SK-N-SH treated with all-trans-retinoic acid at 6 μM for 48 hours (cell line): ENCODE results near the gene ZNF32.
A peak's percentile ranks its signal among the peaks of the same experiment; 100 is the strongest.

Source experiments
- ATAC-seq: fragments of 200-7000 bp; cut with Tn5 transposase; 3 replicates; pipeline ENCODE4 v1.9.1; 2020; ENCODE audit warnings: mild to moderate bottlenecking, moderate library complexity
- ARNTL ChIP-seq: fragments of 450-650 bp; formaldehyde crosslinking; IDR thresholded peaks from 2 replicates; pipeline ENCODE4 v1.5.0; 2020; ENCODE audit warnings: low read depth, mild to moderate bottlenecking, moderate library complexity, borderline replicate concordance
- BACH2 ChIP-seq: fragments of 250-450 bp; sonication (Bioruptor Pico); IDR thresholded peaks from 2 replicates; pipeline ENCODE4 v1.9.0; 2021; ENCODE audit warnings: mild to moderate bottlenecking, borderline replicate concordance
- CSDC2 ChIP-seq: fragments of 250-450 bp; sonication (Bioruptor Pico); IDR thresholded peaks from 2 replicates; pipeline ENCODE4 v1.5.0; 2020; ENCODE audit warnings: mild to moderate bottlenecking, moderate library complexity
- ESRRG ChIP-seq: fragments of 250-450 bp; sonication (Bioruptor Pico); IDR thresholded peaks from 2 replicates; pipeline ENCODE4 v1.6.1; 2021; ENCODE audit warnings: mild to moderate bottlenecking
- GLIS3 ChIP-seq: fragments of 250-450 bp; sonication (Bioruptor Pico); IDR thresholded peaks from 2 replicates; pipeline ENCODE4 v1.5.0; 2020; ENCODE audit warnings: mild to moderate bottlenecking, moderate library complexity
- ISL1 ChIP-seq: fragments of 250-450 bp; sonication (Bioruptor Pico); IDR thresholded peaks from 2 replicates; pipeline ENCODE4 v2.1.2; 2022; ENCODE audit warnings: mild to moderate bottlenecking, moderate library complexity
- OSR1 ChIP-seq: fragments of 250-450 bp; sonication (Bioruptor Pico); IDR thresholded peaks from 2 replicates; pipeline ENCODE4 v1.8.0; 2022; ENCODE audit warnings: moderate library complexity, mild to moderate bottlenecking, inconsistent platforms
- PPARA ChIP-seq: fragments of 250-450 bp; sonication (Bioruptor Pico); IDR thresholded peaks from 2 replicates; pipeline ENCODE4 v1.5.0; 2020; ENCODE audit warnings: mild to moderate bottlenecking, borderline replicate concordance
- RARB ChIP-seq: fragments of 250-450 bp; sonication (Bioruptor Pico); IDR thresholded peaks from 2 replicates; pipeline ENCODE4 v1.8.0; 2021; ENCODE audit warnings: mild to moderate bottlenecking, moderate library complexity
- SNAI2 ChIP-seq: fragments of 250-450 bp; sonication (Bioruptor Pico); IDR thresholded peaks from 2 replicates; pipeline ENCODE4 v1.5.0; 2020; ENCODE audit warnings: mild to moderate bottlenecking, moderate library complexity
- TCF4 ChIP-seq: fragments of 250-450 bp; sonication (Bioruptor Pico); IDR thresholded peaks from 2 replicates; pipeline ENCODE4 v1.8.0; 2021; ENCODE audit warnings: mild to moderate bottlenecking, moderate library complexity, borderline replicate concordance
- TOX ChIP-seq: fragments of 250-450 bp; sonication (Bioruptor Pico); IDR thresholded peaks from 2 replicates; pipeline ENCODE4 v1.8.0; 2021; ENCODE audit warnings: mild to moderate bottlenecking, moderate library complexity, borderline replicate concordance
- ZC3H10 ChIP-seq: fragments of 250-450 bp; sonication (Bioruptor Pico); IDR thresholded peaks from 2 replicates; pipeline ENCODE4 v1.5.1; 2021; ENCODE audit warnings: mild to moderate bottlenecking, moderate library complexity
- ZFP30 ChIP-seq: fragments of 450-650 bp; formaldehyde crosslinking; IDR thresholded peaks from 2 replicates; pipeline ENCODE4 v1.5.0; 2022; ENCODE audit warnings: mild to moderate bottlenecking, moderate library complexity
- ZNF565 ChIP-seq: fragments of 450-650 bp; formaldehyde crosslinking; conservative IDR thresholded peaks from 2 replicates; pipeline ENCODE4 v1.5.0; 2020; ENCODE audit warnings: low read depth, mild to moderate bottlenecking, moderate library complexity
- ZNF8 ChIP-seq: fragments of 450-650 bp; formaldehyde crosslinking; IDR thresholded peaks from 2 replicates; pipeline ENCODE4 v1.5.0; 2020; ENCODE audit warnings: mild to moderate bottlenecking, moderate library complexity
- TF ChIP-seq, protein P1 (sequence below): fragments of 250-450 bp; sonication (Bioruptor Pico); IDR thresholded peaks from 2 replicates; pipeline ENCODE4 v1.5.1; 2021; ENCODE audit warnings: mild to moderate bottlenecking, moderate library complexity
- TF ChIP-seq, protein P2 (sequence below): fragments of 250-450 bp; sonication (Bioruptor Pico); IDR thresholded peaks from 2 replicates; pipeline ENCODE4 v1.5.1; 2020; ENCODE audit warnings: low read depth, mild to moderate bottlenecking, moderate library complexity
- TF ChIP-seq, protein P3 (sequence below): fragments of 250-450 bp; sonication (Bioruptor Pico); IDR thresholded peaks from 2 replicates; pipeline ENCODE4 v1.5.0; 2020; ENCODE audit warnings: mild to moderate bottlenecking, moderate library complexity
- TF ChIP-seq, protein P4 (sequence below): fragments of 250-450 bp; sonication (Bioruptor Pico); IDR thresholded peaks from 2 replicates; pipeline ENCODE4 v1.8.0; 2020; ENCODE audit warnings: mild to moderate bottlenecking, moderate library complexity, borderline replicate concordance
- TF ChIP-seq, protein P5 (sequence below): fragments of 250-450 bp; sonication (Bioruptor Pico); IDR thresholded peaks from 2 replicates; pipeline ENCODE4 v1.8.0; 2021; ENCODE audit warnings: low read depth, mild to moderate bottlenecking, moderate library complexity, borderline replicate concordance

Gene ZNF32

DNA sequence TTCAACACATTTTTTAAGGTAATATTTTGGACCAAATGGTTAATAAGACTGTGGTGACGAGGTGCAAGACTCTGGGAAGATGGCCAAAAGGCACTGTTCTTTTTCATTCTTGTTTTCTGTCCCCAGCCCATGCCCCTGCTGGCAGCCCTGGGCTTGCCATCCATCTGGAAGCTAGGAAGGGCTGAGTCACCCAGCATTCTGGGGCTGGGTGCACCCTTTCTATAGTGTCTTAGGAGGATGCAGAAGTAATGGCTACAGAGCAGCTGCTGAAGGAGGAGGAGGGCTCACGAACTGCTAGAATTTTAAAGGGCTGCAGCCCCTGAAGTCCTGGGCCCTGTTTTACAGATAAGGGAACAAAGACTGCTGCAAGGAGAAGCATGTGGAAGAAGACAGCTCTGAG, 42.8 kb upstream of the ZNF32 start:
- ATAC-seq, result 0 out of 3 replicates have a peak, but pooled peaks have one; percentile 9
- TF ChIP-seq ARNTL (no peak), OSR1 (CRISPR knock-in tag) (no peak), CSDC2 (CRISPR knock-in tag) (no peak), ZNF8 (CRISPR knock-in tag) (no peak), ZC3H10 (CRISPR knock-in tag) (no peak), RARB (no peak), ZFP30 (CRISPR knock-in tag) (no peak), ESRRG (CRISPR knock-in tag) (no peak), GLIS3 (CRISPR knock-in tag) (no peak), ISL1 (no peak), ZNF565 (CRISPR knock-in tag) (no peak), BACH2 (no peak), SNAI2 (CRISPR knock-in tag) (no peak)
- TF ChIP-seq, protein P1, sequence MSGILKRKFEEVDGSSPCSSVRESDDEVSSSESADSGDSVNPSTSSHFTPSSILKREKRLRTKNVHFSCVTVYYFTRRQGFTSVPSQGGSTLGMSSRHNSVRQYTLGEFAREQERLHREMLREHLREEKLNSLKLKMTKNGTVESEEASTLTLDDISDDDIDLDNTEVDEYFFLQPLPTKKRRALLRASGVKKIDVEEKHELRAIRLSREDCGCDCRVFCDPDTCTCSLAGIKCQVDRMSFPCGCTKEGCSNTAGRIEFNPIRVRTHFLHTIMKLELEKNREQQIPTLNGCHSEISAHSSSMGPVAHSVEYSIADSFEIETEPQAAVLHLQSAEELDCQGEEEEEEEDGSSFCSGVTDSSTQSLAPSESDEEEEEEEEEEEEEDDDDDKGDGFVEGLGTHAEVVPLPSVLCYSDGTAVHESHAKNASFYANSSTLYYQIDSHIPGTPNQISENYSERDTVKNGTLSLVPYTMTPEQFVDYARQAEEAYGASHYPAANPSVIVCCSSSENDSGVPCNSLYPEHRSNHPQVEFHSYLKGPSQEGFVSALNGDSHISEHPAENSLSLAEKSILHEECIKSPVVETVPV (CRISPR knock-in tag), result no peak
- TF ChIP-seq, protein P2, sequence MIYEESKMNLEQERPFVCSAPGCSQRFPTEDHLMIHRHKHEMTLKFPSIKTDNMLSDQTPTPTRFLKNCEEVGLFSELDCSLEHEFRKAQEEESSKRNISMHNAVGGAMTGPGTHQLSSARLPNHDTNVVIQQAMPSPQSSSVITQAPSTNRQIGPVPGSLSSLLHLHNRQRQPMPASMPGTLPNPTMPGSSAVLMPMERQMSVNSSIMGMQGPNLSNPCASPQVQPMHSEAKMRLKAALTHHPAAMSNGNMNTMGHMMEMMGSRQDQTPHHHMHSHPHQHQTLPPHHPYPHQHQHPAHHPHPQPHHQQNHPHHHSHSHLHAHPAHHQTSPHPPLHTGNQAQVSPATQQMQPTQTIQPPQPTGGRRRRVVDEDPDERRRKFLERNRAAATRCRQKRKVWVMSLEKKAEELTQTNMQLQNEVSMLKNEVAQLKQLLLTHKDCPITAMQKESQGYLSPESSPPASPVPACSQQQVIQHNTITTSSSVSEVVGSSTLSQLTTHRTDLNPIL, result no peak
- TF ChIP-seq, protein P3, sequence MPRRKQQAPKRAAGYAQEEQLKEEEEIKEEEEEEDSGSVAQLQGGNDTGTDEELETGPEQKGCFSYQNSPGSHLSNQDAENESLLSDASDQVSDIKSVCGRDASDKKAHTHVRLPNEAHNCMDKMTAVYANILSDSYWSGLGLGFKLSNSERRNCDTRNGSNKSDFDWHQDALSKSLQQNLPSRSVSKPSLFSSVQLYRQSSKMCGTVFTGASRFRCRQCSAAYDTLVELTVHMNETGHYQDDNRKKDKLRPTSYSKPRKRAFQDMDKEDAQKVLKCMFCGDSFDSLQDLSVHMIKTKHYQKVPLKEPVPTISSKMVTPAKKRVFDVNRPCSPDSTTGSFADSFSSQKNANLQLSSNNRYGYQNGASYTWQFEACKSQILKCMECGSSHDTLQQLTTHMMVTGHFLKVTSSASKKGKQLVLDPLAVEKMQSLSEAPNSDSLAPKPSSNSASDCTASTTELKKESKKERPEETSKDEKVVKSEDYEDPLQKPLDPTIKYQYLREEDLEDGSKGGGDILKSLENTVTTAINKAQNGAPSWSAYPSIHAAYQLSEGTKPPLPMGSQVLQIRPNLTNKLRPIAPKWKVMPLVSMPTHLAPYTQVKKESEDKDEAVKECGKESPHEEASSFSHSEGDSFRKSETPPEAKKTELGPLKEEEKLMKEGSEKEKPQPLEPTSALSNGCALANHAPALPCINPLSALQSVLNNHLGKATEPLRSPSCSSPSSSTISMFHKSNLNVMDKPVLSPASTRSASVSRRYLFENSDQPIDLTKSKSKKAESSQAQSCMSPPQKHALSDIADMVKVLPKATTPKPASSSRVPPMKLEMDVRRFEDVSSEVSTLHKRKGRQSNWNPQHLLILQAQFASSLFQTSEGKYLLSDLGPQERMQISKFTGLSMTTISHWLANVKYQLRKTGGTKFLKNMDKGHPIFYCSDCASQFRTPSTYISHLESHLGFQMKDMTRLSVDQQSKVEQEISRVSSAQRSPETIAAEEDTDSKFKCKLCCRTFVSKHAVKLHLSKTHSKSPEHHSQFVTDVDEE (CRISPR knock-in tag), result no peak
- TF ChIP-seq, protein P4, sequence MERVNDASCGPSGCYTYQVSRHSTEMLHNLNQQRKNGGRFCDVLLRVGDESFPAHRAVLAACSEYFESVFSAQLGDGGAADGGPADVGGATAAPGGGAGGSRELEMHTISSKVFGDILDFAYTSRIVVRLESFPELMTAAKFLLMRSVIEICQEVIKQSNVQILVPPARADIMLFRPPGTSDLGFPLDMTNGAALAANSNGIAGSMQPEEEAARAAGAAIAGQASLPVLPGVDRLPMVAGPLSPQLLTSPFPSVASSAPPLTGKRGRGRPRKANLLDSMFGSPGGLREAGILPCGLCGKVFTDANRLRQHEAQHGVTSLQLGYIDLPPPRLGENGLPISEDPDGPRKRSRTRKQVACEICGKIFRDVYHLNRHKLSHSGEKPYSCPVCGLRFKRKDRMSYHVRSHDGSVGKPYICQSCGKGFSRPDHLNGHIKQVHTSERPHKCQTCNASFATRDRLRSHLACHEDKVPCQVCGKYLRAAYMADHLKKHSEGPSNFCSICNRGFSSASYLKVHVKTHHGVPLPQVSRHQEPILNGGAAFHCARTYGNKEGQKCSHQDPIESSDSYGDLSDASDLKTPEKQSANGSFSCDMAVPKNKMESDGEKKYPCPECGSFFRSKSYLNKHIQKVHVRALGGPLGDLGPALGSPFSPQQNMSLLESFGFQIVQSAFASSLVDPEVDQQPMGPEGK (CRISPR knock-in tag), result no peak
- TF ChIP-seq, protein P5, sequence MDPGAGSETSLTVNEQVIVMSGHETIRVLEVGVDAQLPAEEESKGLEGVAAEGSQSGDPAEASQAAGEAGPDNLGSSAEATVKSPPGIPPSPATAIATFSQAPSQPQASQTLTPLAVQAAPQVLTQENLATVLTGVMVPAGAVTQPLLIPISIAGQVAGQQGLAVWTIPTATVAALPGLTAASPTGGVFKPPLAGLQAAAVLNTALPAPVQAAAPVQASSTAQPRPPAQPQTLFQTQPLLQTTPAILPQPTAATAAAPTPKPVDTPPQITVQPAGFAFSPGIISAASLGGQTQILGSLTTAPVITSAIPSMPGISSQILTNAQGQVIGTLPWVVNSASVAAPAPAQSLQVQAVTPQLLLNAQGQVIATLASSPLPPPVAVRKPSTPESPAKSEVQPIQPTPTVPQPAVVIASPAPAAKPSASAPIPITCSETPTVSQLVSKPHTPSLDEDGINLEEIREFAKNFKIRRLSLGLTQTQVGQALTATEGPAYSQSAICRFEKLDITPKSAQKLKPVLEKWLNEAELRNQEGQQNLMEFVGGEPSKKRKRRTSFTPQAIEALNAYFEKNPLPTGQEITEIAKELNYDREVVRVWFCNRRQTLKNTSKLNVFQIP (CRISPR knock-in tag), result no peak

DNA sequence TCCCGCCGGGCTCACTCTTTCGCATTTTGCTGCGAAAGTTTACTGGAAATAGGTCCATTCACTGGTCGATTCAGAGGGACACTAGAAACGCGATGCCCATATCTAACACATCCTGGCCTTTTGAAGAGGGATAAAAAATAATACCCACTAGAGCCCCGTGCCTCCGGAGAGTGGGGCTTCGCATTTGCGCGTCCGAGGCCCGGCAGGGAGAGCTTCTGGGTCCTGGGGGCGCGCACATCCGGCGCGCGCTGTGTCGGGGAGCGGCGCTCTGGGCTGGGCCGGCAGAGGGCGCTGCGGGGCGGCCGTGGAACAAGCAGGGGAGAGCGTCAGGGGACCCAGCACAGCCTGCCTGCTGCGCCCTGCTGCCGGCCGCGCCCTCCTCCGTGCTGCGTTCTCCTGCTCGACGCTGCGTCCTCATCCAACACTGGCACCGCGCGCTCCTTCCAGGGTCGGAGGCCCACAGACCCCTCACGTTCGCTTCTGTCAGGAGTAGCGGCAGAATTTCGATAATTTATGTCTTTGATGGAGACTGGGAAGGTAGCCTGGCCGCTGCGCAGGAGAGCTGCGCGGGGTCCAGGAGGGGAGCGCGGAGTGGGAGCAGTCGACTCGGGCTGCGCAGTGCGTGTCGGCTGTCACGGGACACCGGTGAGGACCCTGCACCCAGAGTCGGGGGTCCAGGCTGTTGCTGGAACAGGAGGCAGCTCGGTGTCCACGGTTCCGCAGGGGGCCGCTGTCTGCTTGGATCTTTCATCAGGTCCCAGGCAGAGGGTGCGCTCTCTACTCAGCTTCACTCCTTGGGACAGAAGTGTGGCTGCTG, 41.5 kb upstream of the ZNF32 start:
- ATAC-seq, result peak; percentile 99
- no peak for TF ChIP-seq ZFP30 (CRISPR knock-in tag)
- TF ChIP-seq ZNF8 (CRISPR knock-in tag), result no peak
- TF ChIP-seq, protein P4 (CRISPR knock-in tag), result no peak
- TF ChIP-seq ZC3H10 (CRISPR knock-in tag), result no peak
- TF ChIP-seq ARNTL, result no peak
- TF ChIP-seq BACH2, result no peak
- no peak for TF ChIP-seq ESRRG (CRISPR knock-in tag)
- no peak for TF ChIP-seq PPARA (CRISPR knock-in tag)
- TF ChIP-seq, protein P3 (CRISPR knock-in tag), result no peak
- no peak for TF ChIP-seq SNAI2 (CRISPR knock-in tag)
- TF ChIP-seq, protein P2, result no peak
- no peak for TF ChIP-seq TOX (CRISPR knock-in tag)
- no peak for TF ChIP-seq TCF4
